Activated CD4-positive, alpha-beta T cell treated with anti-CD3 and anti-CD28 coated beads for 24 hours (primary cell): ENCODE results near the gene P2RX3.
"Not testable (repeated sequence)": the region's sequence is repeated elsewhere in the genome, so short reads cannot be mapped to it uniquely, and the experiment has no call there.

ENCODE experiments used
- DNase-seq, 2 donors: peaks; one replicate each; pipeline ENCODE4 v3.0.0-alpha.2; 2020; ENCODE audit warnings: low read depth in 2 of 2

The P2RX3 gene

DNA sequence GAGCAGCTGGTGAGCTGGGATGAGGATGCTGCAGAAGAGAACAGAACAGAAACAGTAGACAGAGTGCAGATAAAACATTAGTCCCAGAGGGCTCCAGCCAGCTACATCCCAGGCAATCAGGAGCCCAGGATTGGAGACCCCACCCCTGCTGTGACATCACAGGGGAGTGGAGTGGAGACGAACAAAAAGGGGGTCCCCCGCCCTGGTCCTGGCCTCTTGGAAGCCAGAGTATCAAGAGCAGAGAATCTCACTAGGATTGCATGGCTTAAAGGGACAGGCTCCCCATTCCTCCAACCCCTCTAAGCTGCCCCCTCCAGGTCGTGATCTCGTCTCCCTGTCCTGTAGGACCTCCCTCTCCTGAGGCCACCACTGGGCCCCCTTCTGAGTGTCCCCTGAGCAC, at the start of gene P2RX3:
Gene P2RX3 (plus strand): TSS at position 211 of the 400 bp plus-strand sequence. CDS start 199 bp downstream, outside the sequence.
- DNase-seq: no peak

DNA sequence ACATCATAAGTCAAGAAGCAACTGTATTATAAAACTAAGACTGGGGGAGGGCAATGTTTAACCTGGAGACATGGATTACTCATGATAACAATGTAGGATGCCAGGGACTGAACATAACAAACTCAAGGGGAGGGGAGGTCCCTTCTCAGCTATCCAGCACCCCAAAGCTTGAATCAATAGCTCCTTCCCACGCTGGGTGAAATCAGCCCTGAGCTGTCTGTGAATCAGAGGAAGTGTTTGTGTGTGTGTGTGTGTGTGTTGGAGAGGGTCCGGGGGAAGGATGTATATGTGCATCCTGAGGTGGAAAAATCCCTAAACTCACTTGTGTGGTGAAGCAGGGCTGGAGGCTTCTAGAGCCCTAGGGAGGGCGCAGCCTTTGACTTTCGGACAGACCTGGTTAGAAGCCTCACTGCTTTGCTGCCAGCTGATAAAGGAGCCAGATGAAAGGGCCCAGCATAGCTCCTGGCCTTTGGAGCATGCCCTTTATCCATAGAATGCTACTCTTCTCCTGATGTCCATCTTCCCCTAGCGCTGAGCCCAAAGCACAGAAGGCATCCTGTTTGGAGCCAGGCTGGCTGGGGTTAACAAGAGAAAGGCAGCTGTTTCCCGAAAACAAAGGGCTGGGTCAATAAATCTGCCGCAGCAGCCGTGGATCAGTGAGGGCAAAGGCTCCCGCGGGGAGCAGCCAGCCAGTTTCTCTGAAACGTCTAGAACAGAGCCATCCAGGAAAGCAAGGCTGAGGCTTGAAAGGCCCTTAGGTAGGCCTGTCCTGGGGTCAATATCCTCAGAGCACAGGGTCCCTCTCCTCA, 49.2 kb upstream of the P2RX3 start:
- DNase-seq: no peak

DNA sequence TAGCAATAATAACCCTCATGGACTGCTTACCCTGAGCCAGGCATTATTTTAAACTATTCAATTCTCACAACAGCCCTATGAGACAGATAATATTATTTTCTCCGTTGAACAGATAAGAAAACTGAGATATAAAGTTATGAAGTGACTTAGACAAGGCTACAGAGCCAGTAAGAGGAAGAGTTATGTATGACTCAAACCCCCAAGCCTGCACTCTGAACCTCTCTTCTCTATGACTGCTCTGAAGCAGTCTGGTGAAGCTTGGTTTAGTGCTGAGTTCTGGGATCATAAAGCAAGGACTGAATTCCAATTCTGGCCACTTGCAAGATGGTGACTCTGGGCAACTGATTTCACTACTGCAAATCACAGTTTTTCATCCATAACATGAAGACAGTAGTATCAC, 47.9 kb upstream of the P2RX3 start:
- no peak for DNase-seq

DNA sequence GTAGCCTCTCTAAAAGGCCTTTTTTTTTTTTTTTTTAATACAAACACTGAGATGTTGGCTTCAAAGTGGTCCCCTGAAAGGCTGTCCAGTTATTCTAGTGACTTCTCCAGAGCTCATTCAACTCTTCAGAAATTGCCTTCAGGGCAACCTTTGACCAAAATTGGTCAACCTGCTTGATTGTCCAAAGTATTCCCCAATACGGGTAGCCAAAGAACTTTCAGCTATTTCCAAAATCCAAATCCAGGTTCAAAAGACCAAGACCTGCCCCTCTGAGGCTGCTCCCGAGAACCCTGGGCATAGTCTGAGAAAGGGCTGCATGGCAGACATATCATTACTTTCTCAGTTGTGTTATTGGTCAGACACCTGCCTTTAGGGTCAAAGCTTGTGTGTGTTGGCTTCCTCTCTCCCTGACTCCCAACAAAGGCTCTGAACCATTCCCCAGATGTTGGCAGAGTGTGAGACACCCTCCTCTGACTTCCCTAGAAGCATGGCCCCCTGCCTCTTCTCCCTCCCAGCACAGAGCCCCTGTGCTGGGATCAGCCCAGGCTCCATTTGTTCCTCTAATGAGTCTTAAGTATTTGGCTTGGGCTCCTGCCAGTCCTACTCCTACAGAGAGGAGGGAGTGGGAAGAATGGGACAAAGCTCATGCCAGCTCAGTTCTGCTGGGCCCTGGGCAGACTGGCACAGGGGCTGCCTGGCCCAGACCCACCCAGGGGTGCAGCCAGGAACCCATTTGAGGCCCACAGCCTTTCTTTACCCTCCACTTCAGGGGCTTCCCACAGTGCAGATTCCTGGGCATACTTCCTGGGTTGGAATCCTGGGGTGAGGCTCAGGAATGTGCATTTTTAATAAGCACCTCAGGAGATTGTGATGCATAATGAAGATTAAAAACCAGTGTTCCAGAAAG, 43.7 kb upstream of the P2RX3 start:
- DNase-seq: no peak

DNA sequence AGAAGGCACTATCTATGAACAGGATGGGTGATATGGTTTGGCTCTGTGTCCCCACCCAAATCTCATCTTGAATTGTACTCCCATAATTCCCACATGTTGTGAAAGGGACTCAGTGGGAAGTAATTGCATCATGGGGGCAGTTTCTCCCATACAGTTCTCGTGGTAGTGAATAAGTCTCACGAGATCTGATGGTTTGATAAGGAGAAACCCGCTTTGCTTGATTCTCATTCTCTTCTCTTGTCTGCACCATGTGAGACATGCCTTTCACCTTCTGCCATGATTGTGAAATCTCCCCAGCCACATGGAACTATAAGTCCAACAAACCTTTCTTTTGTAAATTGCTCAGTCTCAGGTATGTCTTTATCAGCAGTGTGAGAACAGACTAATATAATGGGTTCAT, 41.9 kb upstream of the P2RX3 start:
- DNase-seq: not testable (repeated sequence)

DNA sequence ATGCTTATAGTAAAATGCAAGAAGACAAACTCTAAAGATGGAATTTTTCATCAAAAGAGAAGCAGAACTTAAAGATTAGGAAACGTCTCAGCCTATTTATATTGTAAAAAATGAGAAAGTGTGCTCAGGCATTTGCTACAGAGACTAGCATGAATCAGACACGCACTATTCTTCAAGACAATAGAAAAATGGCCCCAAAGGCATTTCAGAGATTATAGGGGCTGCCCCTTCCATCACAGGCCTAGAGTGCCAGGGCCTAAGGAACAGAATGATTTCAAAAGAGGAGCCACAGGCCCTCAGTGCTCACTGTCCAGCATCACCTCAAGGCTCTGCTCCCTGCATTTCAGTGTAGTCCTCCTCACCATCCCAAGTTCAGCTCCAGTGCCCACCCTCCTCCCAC, 40.9 kb upstream of the P2RX3 start:
- no peak for DNase-seq

DNA sequence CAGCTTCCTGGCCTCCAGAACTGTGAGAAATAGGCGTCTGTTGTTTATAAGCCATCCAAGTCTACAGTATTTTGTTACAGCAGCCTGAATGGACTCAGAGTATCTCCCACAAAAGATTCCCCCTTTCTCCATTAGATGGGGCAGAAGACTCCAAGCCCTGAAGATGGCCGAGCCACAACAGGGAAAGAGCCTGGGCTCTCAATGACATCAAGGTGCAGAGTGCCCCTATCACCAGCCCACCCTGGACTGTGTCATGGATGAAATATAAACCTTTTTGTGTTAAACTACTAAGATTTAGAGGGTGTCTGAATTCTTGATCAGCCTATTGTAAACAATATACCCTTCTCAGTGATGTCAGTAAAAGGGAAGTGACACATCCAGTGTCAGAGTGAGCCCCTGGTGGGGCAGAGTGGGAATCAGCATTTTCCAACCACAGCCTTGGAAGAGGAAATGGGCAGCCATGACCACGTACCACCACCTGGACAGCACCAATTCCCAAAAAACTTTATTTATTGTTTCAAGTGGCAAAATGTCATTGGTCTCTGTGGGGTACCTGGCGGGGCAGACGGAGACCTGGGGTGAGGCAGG, 38.9 kb upstream of the P2RX3 start:
- DNase-seq: no peak

DNA sequence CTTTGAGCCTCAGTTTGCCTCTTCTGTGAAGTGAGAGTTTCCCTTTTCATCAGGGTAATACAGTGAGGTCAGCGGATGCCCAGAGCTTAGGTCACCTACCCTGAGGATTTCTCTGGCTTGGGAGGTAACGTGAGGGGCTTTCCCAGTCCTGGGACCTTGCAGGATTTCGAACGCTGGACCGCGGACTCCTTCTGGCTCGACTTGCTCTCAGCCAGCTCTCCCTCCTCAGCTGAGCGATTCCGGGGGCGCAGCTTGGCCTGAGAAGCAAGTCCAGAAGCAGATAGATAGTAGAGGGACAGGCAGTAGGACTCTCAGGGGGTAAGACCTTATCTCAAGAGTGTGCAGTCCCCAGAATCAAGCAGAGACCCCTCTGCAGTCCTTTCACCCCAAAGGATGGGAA, 37.4 kb upstream of the P2RX3 start:
- no peak for DNase-seq

DNA sequence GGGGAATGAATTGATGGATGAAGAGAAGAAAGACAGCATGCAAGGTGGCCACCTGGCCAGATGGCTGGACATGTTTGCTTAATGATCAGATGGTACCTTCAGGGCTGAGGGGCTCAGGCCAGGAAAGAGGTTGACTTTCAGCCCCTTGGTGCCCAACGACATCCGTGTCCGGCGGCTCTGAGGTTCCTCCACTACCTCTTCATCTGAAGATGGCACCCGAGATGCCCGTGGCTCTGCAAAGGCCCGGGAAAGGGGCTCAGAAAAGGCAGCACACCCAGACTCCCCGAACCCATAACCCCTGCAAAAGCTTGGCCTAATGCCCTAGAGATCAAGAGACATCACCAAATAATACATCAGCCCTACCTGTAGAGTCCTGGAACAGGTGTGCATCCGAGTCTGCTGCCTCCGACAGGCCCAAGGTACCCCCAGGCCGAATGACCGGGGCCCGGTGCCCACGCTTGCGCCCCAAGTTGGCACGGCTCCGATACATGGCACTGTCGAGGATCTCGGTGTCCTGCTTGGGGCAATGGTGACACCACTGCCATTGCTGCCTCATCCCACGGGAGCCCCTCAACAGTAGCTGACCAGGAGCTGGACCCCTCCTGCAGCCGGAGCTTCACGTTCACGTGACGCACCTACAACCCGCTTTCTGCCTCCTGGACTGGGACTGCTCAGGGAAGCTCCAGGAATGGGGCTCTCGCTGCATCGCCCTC, 36.3 kb upstream of the P2RX3 start:
- DNase-seq: no peak

DNA sequence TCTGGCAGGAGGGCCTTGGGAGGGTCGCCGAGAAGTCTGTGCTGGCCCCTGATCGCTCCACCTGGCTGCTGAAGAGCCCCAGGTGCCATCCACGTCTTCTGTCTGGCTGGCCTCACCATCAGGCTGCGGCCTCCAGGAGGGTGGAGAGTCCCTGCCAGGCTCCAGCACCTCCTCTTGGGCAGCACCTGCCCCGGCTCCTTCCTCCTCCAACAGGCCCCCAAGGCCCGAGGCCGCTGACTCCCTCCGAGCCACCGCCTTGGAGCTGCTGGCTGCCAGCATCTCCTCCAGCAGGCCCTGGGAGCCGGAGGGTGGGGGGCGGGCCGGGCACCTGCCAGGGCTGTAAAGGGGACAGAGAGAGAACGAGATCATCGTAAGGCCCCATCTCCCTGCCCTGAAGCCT, 35.7 kb upstream of the P2RX3 start:
- no peak for DNase-seq

DNA sequence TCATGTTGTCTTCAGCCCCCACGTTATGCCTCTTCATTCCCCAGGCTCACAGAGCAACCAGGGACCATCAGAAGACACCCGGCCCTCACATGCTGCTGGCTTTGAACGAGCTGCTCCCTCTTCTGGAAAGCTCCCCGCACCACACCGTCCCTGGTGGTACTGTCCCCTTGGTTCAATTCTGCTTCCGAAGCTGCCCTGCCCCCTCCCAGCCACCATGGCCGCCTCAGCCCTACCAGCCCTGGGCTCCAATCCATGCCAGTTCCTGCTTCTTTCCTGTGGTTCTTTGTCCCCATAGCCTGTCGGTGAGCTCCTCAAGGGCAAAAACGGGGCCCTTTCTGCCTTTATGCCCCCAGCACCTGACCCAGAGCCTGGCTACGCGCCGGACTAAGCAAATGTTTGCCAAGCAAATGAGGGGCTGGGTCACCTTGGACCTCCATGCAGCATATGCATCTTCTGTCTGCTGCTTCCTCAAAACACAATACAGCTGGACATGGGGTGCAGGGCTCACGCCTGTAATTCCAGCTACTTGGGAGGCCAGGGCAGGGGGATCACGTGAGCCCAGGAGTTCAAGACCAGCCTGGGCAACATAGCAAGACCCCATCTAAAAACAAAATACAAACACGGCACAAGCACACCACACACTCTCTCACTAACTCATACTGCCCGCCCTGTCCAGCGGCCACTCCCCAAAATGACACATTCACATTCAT, 34.7 kb upstream of the P2RX3 start:
- no peak for DNase-seq

DNA sequence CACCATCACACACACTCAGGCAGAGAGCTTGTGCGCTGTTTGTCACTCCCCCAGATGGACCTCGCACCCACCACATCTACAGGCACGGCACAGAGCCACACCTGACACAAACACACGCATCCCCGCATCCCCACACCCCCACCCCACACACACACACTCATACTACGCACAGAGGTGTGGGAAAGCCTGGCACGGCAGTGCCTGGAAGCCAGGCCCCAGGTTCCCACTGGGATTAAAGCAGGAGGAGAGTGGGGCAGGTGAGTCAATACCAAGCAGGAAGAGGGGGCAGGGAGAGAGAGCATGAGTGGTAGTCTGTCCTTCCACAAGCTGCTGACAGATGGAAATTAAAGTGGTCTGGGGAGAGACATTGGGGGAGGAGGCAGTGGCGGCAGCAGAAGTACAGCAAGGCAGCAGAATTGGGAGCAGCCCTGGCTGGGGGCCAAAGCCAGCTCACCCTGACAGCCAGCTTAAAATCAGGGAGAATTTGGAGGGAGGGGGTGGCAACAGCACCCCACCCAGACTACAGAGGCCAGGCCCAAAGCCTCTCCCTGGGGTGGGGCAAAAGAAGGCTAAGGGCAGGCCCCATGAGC, 34.1 kb upstream of the P2RX3 start:
- DNase-seq: no peak

DNA sequence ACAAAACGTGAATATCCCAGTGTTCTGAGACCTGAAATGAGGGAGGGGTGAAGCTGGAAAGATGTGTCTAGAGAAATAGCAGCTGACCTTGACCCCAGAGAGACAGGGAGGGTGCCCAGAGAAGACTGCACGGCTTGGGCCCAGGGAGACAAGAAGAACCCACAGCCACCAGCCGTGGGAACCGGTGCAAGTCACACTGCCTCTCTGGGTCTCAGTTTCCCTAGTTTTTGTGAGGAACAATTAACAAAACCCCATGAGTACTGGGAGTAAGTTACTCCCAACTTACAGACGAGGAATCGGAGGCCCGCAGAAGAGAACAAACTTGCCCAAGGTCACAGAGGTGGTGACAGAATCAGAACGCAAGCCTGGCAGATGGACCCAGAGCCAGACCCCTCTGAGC, 32.6 kb upstream of the P2RX3 start:
- no peak for DNase-seq

DNA sequence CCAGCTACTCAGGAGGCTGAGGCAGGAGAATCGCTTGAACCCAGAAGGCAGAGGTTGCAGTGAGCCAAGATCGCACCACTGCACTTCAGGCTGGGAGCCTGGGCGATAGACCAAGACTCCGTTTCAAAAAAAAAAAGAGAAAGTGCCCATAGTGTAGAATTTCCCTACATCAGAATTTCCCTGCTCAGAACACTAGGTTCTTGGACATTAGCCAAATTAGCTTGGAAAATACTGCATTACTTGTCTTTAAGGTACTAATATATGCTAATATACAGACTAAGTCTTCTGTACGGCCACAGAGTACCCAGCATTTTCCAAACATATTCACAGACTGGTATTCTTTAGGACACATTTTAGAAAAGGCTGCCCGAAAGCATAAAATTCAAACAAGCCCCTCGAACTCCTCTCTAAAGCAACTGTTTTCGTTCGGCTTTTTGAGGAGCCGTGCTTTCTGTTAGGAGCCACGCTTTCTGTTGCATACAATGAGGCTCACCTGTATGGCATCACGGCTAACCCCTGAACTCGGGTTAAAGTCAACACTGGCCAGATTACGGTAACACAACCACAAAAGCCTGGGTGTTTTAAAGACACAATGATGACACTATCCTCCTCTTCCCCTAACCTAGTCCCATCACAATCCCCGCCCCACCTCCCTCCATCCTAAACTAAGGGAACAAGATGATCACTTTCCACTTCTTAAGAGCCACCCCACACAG, 31.8 kb upstream of the P2RX3 start:
- DNase-seq: no peak

DNA sequence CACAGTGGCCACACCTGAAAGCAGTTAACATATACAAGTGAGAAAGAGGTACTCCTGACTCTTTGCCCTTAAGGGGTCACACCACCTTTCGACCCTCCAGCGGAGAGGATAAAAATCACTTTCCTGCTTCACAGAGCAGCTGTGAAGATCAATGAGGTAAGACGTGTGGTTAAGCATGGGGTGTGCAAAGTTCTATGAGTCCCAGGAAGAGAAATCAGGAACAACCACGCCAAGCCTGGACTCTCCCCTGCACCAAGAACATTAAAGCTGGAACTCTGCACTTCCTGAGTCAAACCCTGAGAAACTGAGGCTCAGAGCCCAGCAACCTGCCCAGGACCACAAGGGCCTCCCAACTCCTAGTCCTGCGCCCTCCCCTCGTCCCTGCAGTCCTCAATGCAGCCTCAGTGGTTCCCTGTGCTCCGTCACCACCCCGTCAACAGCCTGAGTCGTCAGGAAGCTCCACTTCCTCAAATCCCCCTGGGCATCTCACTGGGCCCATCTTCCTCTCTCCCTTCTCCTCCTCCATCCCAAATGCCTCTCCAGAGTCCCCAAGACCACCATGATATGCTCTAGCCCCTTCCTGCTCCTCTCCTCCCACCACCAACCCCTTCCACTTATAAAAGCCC, 31.1 kb upstream of the P2RX3 start:
- DNase-seq: no peak

DNA sequence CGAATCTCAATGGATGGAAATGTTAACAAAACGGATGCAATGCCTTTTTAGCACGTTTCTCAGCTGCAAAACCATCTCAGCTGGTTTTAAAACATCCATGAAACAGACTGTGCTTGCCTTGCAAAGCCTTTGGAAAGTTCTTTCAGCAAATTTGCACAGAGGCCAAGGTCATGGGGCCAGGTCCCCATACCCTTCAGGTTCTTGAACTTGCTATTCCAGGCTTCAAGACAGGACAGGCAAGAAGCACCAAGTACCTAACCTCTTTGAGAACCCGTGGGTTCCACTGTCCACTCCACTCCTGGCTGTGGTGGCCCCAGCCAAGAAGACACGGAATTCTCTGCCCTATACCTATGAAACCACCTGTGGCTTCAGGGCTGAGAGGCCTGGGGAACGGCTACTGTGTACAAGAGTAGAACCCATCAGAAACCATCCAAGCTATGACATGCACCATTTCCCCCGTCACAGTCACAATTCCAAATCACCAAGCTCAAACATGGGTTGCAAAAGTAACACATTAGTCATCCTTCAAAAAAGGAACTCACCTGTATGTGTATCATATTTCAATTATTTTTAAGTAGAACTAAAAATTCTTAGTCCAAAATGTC, 30.4 kb upstream of the P2RX3 start:
- no peak for DNase-seq

DNA sequence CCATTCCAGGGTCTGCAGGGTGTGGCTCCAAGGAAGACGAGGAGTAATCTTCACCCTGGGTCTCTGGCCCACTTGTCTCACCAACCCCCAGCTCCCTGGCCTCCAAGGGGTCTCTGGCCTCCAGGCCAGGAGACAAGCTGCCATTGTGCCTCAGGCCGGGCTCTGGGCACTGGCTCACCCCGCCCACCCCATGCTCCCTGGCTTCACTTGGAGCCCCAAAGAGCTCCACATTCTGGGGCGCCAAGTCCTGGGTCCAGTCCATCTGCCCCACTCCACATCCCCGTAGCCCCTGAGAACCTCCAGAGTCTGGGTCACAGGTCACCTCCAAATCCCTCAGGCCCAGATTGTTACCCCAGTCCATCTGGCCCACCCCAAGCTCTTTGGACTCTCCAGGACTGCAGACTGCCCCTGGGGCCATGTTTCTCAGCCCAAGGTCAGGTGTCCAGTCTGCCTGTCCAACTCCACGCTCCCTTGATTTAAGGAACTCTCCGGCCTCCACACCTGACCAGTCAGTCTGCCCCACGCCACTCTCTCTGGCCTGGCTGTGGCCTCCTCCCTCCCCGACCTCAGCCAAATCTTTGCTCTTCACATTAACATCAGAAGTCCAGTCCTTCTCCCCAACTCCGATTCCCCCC, 29.6 kb upstream of the P2RX3 start:
- DNase-seq: no peak

DNA sequence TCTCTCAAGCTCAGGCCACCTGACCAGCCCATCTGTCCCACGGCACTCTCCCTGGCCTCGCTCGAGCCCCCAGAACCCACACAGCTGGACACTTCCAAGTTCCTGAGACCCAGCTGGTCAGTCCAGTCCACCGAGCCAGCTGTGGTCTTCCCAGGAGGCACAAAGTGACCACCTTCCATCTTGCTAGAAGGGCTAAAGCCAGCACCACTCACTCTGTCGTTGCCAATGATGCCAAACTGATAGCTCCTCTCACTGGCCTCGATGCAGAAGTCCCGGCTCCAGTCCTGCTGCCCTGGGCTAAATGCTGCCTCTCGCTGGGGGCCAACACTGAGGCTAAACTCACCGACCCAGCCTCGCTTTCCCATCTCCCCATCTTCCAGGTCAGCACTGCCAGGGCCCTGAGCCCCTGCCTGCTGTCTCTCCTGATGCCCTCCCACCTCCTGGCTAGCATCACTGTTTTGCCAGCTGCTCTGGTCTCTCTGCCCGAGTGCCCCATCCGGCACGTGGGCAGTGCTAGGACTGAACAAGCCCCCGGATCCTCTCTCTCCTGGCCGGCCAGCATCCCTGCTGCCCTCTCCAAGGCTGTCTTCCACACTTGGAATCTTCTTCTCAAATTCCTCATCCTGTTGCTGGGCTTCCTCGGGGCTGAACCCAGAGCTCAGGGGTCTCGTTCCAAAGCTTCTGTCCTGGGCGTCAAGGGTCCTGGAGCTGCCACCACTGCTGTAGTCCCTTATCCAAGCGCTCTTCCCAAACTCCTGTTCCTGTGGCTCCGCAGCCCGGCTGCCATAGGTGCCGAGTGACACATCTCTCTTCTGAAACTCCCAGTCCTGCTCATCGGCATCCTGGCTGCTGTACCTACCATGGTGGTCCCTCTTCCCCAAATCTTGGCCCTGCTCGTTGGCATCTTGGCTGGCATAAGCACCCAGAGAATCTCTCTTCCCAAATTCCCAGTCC, 28.8 kb upstream of the P2RX3 start:
- no peak for DNase-seq
